GM12872 (cell line): ENCODE measurements around the gene MYOG.

Experiments used
- TF ChIP-seq, protein P1 (sequence below): IDR thresholded peaks from 3 replicates; pipeline ENCODE4 v1.5.1; 2011; ENCODE audit warnings: low read depth, mild to moderate bottlenecking, low read length, moderate library complexity; ENCODE audit not compliant: insufficient read depth

Gene MYOG

DNA sequence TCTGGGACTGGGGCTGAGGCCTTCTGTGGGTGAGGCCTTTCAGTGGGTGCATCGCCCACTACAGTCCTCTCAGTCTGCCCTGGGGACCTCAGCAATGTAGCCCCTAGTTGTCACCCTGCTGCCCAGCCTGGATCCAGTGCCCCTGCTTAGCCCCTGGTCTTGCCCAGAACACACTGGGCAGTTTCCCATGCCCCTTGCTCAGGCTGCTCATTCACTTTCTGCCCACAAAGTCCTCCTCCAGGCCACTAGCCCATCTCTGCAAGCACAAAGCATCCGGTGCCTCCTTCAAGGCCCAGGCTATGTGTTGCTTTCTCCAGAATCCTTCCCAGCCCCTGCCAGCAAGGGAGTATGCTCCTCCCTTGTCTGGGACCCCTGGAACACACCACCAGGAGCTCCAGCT, 36.3 kb upstream of the MYOG start:
- TF ChIP-seq, protein P1, sequence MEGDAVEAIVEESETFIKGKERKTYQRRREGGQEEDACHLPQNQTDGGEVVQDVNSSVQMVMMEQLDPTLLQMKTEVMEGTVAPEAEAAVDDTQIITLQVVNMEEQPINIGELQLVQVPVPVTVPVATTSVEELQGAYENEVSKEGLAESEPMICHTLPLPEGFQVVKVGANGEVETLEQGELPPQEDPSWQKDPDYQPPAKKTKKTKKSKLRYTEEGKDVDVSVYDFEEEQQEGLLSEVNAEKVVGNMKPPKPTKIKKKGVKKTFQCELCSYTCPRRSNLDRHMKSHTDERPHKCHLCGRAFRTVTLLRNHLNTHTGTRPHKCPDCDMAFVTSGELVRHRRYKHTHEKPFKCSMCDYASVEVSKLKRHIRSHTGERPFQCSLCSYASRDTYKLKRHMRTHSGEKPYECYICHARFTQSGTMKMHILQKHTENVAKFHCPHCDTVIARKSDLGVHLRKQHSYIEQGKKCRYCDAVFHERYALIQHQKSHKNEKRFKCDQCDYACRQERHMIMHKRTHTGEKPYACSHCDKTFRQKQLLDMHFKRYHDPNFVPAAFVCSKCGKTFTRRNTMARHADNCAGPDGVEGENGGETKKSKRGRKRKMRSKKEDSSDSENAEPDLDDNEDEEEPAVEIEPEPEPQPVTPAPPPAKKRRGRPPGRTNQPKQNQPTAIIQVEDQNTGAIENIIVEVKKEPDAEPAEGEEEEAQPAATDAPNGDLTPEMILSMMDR, result no peak

DNA sequence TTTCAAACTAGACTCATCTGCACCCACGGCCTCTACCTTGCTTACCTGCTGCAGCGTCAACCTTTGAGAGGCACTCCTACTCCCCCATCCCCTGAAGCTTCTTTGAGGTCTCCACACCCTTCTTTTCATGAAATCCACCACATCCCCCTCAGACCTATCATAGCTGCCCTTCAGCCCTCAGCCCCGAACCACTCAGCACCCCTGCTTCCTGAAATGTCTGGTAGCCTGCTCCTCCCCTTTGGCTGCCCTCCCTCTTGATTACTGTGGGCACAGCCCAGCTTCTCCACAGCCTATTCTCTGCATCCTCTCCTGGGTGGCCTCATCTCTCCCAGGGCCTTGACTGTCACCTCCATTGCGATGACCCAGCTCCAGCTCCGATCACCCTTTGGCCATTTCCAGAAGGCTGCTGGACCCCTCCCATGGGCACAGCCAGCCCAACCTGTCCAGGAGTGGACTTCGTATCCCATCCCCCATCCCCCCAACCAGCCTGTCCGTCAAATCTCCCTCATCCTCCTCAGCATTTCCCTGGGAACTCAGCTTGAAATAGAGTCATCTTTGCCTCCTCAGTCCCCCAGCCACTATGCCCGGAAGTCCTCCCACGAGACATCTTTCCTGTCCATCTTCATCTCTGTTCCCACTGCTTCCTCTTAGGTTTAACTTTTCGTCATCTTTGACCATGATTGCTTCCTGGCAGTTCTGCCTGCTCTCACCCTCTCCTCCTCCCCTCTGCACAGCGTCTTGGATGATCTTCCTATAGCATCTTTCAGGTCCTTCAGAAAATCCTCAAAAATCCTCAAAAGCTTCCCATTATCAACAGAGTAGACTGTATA, 35.6 kb upstream of the MYOG start:
- TF ChIP-seq, protein P1, result no peak

DNA sequence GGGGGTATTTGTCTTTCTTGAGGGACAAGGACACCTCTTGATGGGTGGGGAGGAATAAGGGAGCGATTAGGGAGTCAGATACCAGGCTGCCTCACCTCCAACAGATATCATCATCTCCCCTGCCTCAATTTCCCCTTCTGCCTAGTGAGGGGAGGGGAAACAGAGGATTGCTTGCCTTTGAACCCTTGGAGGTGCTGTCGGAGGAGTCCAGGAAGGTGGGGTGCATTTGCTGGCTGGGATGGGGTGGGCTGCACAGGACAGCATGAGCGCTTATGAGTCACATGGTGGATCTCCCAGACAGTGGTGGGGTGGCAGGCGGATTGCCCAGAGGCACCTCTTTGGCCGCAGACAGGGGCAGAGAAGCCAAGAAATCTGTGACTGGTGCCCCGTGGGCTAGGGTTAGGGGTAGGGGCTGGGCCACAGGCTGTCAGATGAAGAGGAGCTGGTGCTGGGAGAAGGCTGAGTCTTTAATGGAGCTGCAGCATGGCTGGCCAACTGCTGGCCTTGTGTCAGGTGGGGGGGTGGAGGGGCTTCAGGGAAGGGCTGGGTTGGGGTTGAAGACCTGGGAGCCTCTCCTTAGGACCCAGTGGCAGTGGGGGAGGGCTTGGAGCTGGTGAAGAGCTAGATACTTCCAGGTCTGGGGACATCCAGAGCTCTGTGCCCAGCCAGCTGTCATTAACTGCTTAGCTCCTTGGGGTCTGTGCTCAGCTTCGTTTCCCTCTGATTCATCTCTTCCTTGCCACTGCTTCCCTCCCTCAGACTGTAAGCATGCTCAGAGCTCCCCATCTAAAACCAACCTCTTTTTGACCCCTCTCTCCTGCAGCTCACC, 34.7 kb upstream of the MYOG start:
- TF ChIP-seq, protein P1, result no peak

DNA sequence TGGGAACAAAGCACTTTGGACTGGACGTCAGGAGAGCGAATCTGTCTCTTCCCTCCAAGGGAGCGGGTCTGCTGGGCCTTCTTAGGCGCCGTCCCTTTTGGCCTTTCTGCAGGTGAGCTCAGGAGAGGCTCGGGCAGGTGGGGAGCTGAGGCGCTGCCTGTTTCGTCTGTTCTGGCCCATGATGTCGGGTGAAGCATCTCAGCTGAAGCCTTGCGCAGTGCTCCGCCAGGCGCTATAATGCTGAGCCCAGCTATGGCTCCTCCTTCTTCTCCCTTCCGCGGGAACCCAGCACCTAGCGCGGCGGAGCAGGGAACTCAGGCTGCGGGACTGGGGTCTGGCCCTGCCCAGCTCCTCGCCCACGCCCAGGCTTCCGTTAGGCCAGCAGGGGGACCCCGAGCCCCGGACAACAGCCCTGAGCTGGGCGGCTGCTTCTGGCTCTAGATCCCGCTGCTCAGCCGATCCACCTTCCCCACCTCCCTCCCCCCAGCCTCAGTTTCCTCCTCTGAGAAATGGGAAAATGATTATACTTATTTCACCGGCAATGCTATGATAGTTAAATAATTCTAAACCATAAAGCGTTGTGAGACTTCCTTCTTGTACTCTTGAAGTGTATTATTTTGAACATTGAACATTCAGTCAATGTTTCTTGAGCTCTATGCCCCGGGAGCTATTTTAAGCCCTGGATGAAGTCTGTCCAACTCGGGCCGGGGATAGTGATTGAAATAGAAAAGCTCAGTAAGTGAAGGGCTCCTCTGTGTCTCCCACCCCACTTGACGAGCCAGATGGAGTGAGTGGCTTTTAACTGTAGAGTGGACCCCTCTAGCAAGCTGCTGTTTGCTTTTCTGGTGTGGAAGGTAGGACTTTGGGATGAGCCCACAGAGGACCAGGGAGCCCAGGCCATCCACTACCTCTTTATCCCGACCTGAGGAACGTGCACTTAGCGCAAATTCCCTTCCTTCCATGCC, 32.1 kb upstream of the MYOG start:
- TF ChIP-seq, protein P1, result peak; percentile 73

DNA sequence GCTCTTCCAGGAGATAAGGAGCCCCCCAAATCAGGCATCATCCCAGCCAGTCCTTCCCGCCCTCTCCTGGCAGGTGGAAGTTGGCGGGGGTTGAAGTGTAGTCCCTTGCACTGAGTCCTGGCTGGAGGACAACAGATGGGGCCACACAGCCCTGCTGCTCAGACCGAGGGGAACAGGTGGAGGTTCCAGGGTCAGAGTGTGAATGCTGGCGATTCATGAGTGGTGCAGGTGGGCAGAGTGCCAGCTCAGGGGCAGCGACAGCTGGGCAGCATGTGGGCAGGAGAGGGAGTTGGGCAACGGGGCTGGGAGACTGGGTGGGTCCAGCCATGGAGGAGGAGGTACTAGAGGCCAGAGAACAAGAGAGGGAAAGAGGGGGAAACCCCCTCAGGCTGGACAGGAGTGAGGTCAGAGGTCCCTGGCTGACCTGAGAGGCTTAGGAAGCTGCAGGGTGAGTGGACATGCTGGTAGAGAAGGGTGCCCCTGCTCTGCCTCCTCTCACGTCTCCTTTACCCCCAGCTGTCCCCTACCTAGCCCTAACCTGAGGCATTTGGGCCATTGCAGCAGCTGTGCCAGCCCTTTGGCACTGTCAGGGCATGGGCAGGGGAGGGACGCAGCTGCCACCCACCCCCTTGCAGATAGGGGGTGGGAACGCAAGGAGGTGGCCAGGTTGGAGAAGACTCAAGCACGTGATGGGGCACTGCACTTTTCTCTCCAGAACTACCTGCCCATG, 30.4 kb upstream of the MYOG start:
- TF ChIP-seq, protein P1, result no peak

DNA sequence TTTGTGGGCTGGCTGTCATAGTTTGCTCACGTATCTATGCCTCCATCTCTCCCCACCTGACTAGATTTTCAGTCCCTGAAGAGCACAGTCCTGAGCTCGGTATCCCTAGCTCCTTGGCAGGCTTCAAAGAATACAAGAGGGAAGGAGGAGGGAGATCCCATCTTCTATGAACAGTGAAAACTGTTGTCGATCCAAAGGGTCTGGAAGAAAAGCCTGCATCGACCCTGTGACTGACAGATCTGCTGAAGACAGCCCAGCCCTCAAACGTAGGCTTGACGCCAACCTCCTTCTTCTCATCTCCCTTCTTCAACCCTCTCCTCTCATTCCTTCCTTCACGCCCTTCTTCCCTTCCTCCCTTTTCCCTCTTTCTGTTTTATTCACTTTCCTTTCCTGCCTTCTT, 28.4 kb upstream of the MYOG start:
- TF ChIP-seq, protein P1, result no peak
